Subcutaneous abdominal adipose tissue (tissue), 5 donors: Measurements from ENCODE around the gene KDM7A.
"Not testable (repeated sequence)": the region's sequence is repeated elsewhere in the genome, so short reads cannot be mapped to it uniquely, and the experiment has no call there.

Source experiments
- H3K27ac ChIP-seq: one replicate; pipeline ENCODE4 v1.7.0; 2013; ENCODE audit warnings: low read depth, mild to moderate bottlenecking, inconsistent platforms, low read length, moderate library complexity
- H3K27me3 ChIP-seq, 5 donors: one replicate each; pipeline ENCODE4 v1.7.0; 2013; ENCODE audit warnings: low read length in 5 of 5, inconsistent platforms in 1 of 5; ENCODE audit not compliant: control insufficient read depth in 5 of 5, insufficient read depth in 4 of 5
- H3K36me3 ChIP-seq, 5 donors: one replicate each; pipeline ENCODE4 v1.7.0; 2013; ENCODE audit warnings: low read length in 5 of 5; ENCODE audit not compliant: control insufficient read depth in 5 of 5, insufficient read depth in 5 of 5
- H3K4me1 ChIP-seq, 5 donors: one replicate each; pipeline ENCODE4 v1.7.0; 2013; ENCODE audit warnings: low read length in 5 of 5, mild to moderate bottlenecking in 3 of 5, moderate library complexity in 1 of 5; ENCODE audit not compliant: control insufficient read depth in 5 of 5, insufficient read depth in 5 of 5
- H3K4me3 ChIP-seq, 5 donors: one replicate each; pipeline ENCODE4 v1.7.0; 2013; ENCODE audit warnings: low read length in 5 of 5, low read depth in 1 of 5
- H3K9ac ChIP-seq, 5 donors: one replicate each; pipeline ENCODE4 v1.7.0; 2013; ENCODE audit warnings: low read length in 5 of 5, mild to moderate bottlenecking in 4 of 5, moderate library complexity in 3 of 5
- H3K9me3 ChIP-seq, 5 donors: one replicate each; pipeline ENCODE4 v1.7.0; 2013; ENCODE audit warnings: low read length in 5 of 5; ENCODE audit not compliant: control insufficient read depth in 5 of 5
- donor health status: healthy.
- donor health status: healthy.
- donor health status: healthy.
- donor health status: healthy.
- donor health status: healthy.

Gene KDM7A

DNA sequence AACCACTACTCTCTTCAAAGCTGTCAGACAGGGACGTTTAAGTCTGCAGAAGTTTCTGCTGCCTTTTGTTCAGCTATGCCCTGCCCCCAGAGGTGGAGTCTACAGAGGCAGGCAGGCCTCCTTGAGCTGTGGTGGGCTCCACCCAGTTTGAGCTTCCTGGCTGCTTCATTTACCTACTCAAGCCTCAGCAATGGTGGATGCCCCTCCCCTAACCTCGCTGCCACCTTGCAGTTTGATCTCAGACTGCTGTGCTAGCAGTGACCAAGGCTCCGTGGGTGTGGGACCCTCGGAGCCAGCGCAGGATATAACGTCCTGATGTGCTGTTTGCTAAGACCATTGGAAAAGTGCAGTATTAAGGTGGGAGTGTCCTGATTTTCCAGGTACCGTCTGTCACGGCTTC is 68.0 kb downstream of the KDM7A start:
- not testable (repeated sequence) for H3K9ac ChIP-seq, H3K4me1 ChIP-seq, H3K9me3 ChIP-seq, H3K4me3 ChIP-seq, H3K27me3 ChIP-seq, H3K27ac ChIP-seq
- peaks cover 30 to 49% (median 34%) of the 10 kb centered on the region in 5 donors for H3K36me3 ChIP-seq

- peaks cover 60 to 93% (median 78%) of the 10 kb centered on the region in 5 donors for H3K36me3 ChIP-seq
- no peak overlapping the region for H3K9ac ChIP-seq
- no peaks in the 10 kb centered on the region for H3K4me1 ChIP-seq
- no peak overlapping the region for H3K27ac ChIP-seq
- H3K4me3 ChIP-seq, result no peak overlapping the region
- no peaks in the 10 kb centered on the region for H3K27me3 ChIP-seq
- H3K9me3 ChIP-seq, result no peaks in the 10 kb centered on the region
Measured at GRCh38 chr7:140096459-140096858, 80.3 kb downstream of the KDM7A start.

GRCh38 chr7:140093375-140093774 is 83.4 kb downstream of the KDM7A start:
- Histone ChIP-seq H3K9ac (no peak overlapping the region), H3K4me3 (no peak overlapping the region), H3K36me3 (peaks cover 68 to 93% (median 74%) of the 10 kb centered on the region in 5 donors), H3K4me1 (no peaks in the 10 kb centered on the region), H3K27me3 (no peaks in the 10 kb centered on the region), H3K9me3 (no peaks in the 10 kb centered on the region), H3K27ac (no peak overlapping the region)

DNA sequence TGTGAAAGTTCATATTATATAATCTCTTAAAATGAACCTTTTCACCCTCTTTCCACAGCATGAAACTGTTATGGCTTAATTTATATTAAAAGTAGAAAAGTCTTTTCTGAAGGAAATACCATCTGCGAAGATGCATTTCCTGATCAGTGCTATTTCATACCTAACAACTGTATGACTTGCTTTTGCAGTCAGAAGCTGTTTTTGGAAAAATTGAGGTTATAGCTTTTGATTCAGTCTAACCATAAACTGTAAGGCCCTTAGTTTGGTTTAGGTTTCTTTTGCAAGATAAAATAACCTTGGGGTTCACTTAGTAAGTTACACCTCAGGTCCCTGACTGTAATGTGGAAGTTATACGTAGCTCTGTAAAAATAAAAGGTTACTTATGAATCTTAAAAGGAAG is 91.3 kb downstream of the KDM7A start:
- no peak overlapping the region for H3K9ac ChIP-seq
- no peaks in the 10 kb centered on the region for H3K4me1 ChIP-seq
- H3K27me3 ChIP-seq, result peaks cover 0 to 1% (median 0%) of the 10 kb centered on the region in 5 donors

DNA sequence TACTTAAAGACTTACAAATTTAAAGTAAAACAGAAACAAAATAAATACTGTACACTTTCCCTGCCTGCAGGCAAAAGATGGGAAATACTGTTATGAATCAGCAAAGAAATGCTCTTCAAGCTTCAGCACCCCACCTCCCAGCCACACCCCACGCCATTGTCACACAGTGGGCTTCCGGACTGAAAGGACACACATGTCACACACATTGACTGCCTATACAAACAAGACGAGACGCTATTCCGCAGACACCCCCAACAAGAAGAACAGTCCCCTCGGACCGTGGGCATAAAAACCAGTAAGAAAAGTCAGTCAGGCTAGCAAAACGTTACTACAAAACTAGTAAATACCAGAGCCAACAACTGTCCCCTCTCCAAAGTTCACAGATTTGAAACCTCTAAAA is 91.8 kb downstream of the KDM7A start:
- Histone ChIP-seq H3K4me3 (no peak overlapping the region), H3K36me3 (peaks cover 5 to 21% (median 7%) of the 10 kb centered on the region in 5 donors), H3K4me1 (no peaks in the 10 kb centered on the region), H3K9ac (no peak overlapping the region), H3K27ac (no peak overlapping the region), H3K9me3 (no peaks in the 10 kb centered on the region), H3K27me3 (peaks cover 0 to 3% (median 0%) of the 10 kb centered on the region in 5 donors)

More for the DNA sequence above, 91.3 kb downstream of the KDM7A start:
- no peak overlapping the region for H3K27ac ChIP-seq
- no peaks in the 10 kb centered on the region for H3K9me3 ChIP-seq
- no peak overlapping the region for H3K4me3 ChIP-seq
- peaks cover 10 to 26% (median 10%) of the 10 kb centered on the region in 5 donors for H3K36me3 ChIP-seq

DNA sequence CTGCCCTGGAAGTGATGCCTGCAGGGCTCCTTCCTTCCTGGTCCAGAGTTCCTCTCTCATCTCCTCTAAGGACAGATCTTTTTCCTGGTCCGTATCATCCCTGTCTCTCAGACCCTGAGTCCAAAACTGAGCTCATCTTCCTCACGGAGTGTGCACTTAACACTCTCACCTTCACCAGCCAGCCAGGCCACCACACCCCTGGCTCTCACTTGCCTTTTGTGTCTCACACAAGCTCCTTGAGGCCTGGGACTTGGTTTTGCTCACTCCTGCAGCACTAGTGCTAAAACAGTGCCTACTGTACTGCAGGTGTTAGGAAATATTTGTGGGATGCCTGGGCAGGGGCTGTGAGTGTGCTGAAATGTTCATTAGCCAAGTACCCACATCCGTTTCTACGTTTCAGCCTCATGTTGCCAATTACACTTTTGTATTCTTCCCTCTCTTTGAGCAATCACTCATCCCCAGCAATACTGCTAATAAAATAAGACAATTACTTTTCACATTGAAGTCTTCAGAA is 92.6 kb downstream of the KDM7A start:
- H3K4me1 ChIP-seq, result no peaks in the 10 kb centered on the region
- peaks cover 0 to 9% (median 3%) of the 10 kb centered on the region in 5 donors for H3K27me3 ChIP-seq
- peaks cover 0 to 14% (median 5%) of the 10 kb centered on the region in 5 donors for H3K36me3 ChIP-seq
- H3K9ac ChIP-seq, result no peak overlapping the region
- no peak overlapping the region for H3K4me3 ChIP-seq
- H3K27ac ChIP-seq, result no peak overlapping the region
- H3K9me3 ChIP-seq, result no peaks in the 10 kb centered on the region

DNA sequence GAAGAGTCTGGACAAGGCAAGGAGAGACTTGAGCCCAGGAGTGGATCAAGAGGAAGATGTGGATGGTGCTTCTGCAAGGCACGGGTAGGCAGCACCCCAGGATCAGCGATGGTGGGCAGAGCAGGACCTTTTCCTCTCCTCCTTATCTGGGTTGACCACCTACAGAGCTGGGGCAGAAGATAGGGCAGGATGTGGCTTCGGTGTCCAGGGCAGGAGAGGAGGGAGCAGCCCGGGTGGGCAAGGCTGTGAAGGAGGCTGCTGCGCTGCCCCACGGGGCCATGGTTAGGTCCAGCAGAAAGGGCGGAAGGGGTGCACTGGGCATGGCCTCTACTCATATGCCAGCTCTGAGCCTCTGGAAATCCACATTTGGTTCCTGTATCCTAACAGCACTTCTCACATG is 94.0 kb downstream of the KDM7A start:
- no peak overlapping the region for H3K4me3 ChIP-seq
- H3K27ac ChIP-seq, result no peak overlapping the region

DNA sequence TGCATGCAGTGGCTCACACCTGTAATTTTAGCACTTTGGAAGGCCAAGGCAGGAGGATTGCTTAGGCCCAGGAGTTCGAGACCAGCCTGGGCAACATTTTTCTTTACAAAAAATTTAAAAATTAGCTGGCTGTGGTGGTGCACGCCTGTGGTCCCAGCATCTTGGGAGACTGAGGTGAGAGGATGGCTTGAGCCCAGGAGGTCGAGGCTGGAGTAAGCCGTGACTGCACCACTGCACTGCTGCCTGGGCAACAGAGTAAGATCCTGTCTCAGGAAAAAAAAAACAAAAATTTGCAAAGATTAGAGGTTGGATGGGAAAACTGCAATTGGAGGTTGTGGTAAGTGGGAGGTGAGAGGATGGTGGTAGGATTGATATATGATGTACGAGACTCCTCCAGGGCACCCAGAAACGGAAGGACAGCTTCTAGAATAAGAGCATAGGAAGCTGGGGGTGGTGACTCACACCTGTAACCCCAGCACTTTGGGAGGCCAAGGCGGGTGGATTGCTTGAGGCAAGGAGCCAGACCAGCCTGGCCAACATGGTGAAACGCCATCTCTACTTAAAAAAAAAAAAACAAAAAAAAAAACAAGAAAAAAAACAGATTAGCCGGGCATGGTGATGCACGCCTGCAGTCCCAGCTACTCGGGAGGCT is 94.9 kb downstream of the KDM7A start:
- Histone ChIP-seq H3K4me3 (no peak overlapping the region), H3K27me3 (peaks cover 0 to 14% (median 6%) of the 10 kb centered on the region in 5 donors), H3K9me3 (no peaks in the 10 kb centered on the region), H3K4me1 (no peaks in the 10 kb centered on the region), H3K9ac (no peak overlapping the region), H3K27ac (no peak overlapping the region), H3K36me3 (peaks cover 0 to under 1% (median 0%) of the 10 kb centered on the region in 5 donors)

More for the DNA sequence above, 94.0 kb downstream of the KDM7A start:
- Histone ChIP-seq H3K36me3 (peaks cover 0 to 4% (median 2%) of the 10 kb centered on the region in 5 donors), H3K27me3 (peaks cover 0 to 11% (median 6%) of the 10 kb centered on the region in 5 donors), H3K9me3 (no peaks in the 10 kb centered on the region), H3K9ac (no peak overlapping the region), H3K4me1 (no peaks in the 10 kb centered on the region)

DNA sequence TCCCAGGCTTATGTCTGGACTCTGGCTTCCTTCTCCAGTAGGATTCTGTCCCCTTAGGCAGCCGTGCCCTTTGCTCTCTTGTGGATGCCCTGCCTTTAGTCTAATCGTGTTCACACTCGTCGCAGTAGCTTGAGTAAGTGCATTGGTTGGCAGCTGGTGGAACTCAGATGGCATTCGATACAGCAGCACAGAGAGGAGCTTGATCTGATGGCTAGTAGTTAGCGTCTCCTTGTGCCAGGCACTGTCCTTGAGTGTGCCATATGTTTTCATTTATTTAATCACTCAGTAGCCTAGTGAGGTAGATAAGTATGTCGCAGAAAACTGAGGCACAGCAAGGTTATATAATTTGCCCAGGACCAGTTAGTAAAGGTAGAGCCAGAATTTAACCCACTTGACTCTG is 95.9 kb downstream of the KDM7A start:
- no peak overlapping the region for H3K4me3 ChIP-seq
- H3K9ac ChIP-seq, result no peak overlapping the region
- H3K4me1 ChIP-seq, result no peaks in the 10 kb centered on the region
- no peaks in the 10 kb centered on the region for H3K36me3 ChIP-seq
- no peak overlapping the region for H3K27ac ChIP-seq
- H3K9me3 ChIP-seq, result no peaks in the 10 kb centered on the region
- peaks cover 0 to 14% (median 6%) of the 10 kb centered on the region in 5 donors for H3K27me3 ChIP-seq

DNA sequence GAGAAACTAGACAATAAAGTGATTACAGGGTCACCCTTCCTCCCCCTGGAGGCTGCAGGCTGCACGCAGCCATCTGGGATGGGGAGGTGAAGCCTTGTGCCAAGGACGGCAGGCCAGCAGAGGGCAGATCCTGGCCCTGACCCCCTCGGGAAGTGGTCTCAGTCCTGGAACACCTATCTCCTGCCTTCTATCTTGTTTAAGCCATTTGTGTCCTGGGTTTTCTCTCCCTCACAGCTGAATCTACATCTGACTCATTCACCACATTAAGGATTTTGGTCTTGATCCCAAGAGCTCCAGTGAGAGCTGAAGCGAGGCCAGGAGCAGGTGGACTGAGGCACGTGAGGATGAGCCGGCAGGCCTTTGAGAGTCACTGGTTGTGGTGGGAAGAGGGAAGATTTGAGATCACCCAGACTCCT is 97.7 kb downstream of the KDM7A start:
- Histone ChIP-seq H3K4me3 (no peak overlapping the region), H3K4me1 (no peaks in the 10 kb centered on the region), H3K27me3 (peaks cover 0 to 14% (median 6%) of the 10 kb centered on the region in 5 donors), H3K9me3 (no peaks in the 10 kb centered on the region), H3K27ac (no peak overlapping the region), H3K36me3 (no peaks in the 10 kb centered on the region), H3K9ac (no peak overlapping the region)
